ENCODE results near the gene C2orf49. TPM values are rescaled to one million over a fixed set of nuclear protein-coding genes. Genes with fewer than 3 reads are reported as not detected.

The C2orf49 gene
- total RNA-seq, 1 experiment from 2014 or later, result 17.2 TPM

- no peaks in the 10 kb centered on the region for H4K20me1 ChIP-seq (ENCODE audit: insufficient read depth)
- H3K4me2 ChIP-seq (ENCODE audit: low read length), result no peak overlapping the region
- H3K27me3 ChIP-seq (ENCODE audit: insufficient read depth, low read length), result no peaks in the 10 kb centered on the region
- H3K79me2 ChIP-seq (ENCODE audit: insufficient read depth, low read length), result peaks cover 85% of the 10 kb centered on the region
- TF ChIP-seq ZBTB33 (IDR thresholded peaks at IDR 0.05; ENCODE audit: extremely low read depth, insufficient replicate concordance, low read length), result no peak
- TF ChIP-seq SIN3A (IDR thresholded peaks at IDR 0.05; ENCODE audit: low read depth), result no peak
- no peak for TF ChIP-seq EZH2phosphoT487 (IDR thresholded peaks at IDR 0.05; ENCODE audit: borderline replicate concordance)
- no peak for TF ChIP-seq TCF7L2 (IDR thresholded peaks at IDR 0.05; ENCODE audit: borderline replicate concordance, extremely low read depth, insufficient read depth, insufficient read length)
- no peak for TF ChIP-seq SRF (IDR thresholded peaks at IDR 0.05; ENCODE audit: low read depth)
- no peak for TF ChIP-seq EGR1 (IDR thresholded peaks at IDR 0.05; ENCODE audit: low read depth)
- no peak for TF ChIP-seq POLR2AphosphoS5 (IDR thresholded peaks at IDR 0.05; ENCODE audit: low read depth, low read length)
- no peak for TF ChIP-seq CEBPB (IDR thresholded peaks at IDR 0.05; ENCODE audit: low read depth)
- TF ChIP-seq JUND (IDR thresholded peaks at IDR 0.05), result no peak
- peaks cover 16 to 57% of the 10 kb centered on the region in 2 experiments; a peak in 2 of 4 replicates for H3K36me3 ChIP-seq (ENCODE audit: control insufficient read depth in 1 of 2, insufficient read depth in 2 of 2, low read length in 2 of 2)
- ChIA-PET RAD21 (ENCODE audit: low non-redundant PET in 1 of 2, low total read pairs in 2 of 2, uncharacterized antibody in 2 of 2, unreplicated experiment in 2 of 2) (no interaction called here), POLR2A (no interaction called here), CTCF (no interaction called here)
- H2AFZ ChIP-seq (ENCODE audit: low read depth, low read length, poor library complexity, severe bottlenecking), result no peak overlapping the region
- intact Hi-C loops (cut with micrococcal nuclease), result no loop called here
- no peak overlapping the region for H3K27ac ChIP-seq (ENCODE audit: low read depth, low read length)
- no peaks in the 10 kb centered on the region for H3K9me3 ChIP-seq (ENCODE audit: control insufficient read depth in 1 of 2, insufficient read depth in 1 of 2, low read depth in 1 of 2, low read length in 2 of 2)
- H3K4me1 ChIP-seq (ENCODE audit: control insufficient read depth in 1 of 2, insufficient read depth in 2 of 2, low read length in 2 of 2), result no peaks in the 10 kb centered on the region
- BruUV-seq (replicated peaks), result no TSS peak
- no peaks in the 10 kb centered on the region for H3K9me2 ChIP-seq (ENCODE audit: insufficient read depth)
- no peak overlapping the region for H3K9ac ChIP-seq (ENCODE audit: low read length)
- no peak overlapping the region for H3K4me3 ChIP-seq (replicated peaks in 1 of 2; ENCODE audit: low read depth in 1 of 2, low read length in 2 of 2)
- ATAC-seq (no peak), DNase-seq (ENCODE audit: low read depth, low spot score) (no peak)
These were observed 41.6 kb downstream of the C2orf49 start for GRCh38 chr2:105378921-105379383.
